HL-60 (cell line): Measurements from ENCODE around the gene MON2.

Experiments used
- POLR2AphosphoS5 ChIP-seq: IDR thresholded peaks from 2 replicates; pipeline ENCODE4 v1.6.1; 2012; ENCODE audit warnings: low read depth
- TF ChIP-seq, protein P1 (sequence below): IDR thresholded peaks from one replicate; pipeline ENCODE4 v1.5.1; 2011; ENCODE audit warnings: low read length, control low read depth, inconsistent platforms; ENCODE audit not compliant: insufficient read depth

DNA sequence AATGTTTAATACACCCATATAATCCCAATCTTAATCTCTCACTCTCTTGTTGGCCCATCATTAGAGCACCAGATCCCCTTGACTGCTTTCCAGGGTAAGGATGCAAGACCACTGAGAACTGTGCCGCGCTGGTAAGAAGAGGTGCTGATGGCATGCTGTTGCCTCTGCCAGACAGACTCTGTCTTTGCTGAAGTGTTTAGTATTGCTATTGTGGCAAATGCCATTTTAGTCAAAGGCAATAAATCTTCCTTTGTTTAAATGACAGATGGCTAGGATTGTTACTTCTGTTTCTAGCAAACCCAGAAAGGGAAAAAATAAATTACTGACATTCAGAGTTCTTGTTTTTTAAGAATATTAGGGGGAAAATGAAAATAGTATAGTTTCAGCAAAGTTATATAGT lies 152.3 kb downstream of the MON2 start:
- TF ChIP-seq, protein P1, sequence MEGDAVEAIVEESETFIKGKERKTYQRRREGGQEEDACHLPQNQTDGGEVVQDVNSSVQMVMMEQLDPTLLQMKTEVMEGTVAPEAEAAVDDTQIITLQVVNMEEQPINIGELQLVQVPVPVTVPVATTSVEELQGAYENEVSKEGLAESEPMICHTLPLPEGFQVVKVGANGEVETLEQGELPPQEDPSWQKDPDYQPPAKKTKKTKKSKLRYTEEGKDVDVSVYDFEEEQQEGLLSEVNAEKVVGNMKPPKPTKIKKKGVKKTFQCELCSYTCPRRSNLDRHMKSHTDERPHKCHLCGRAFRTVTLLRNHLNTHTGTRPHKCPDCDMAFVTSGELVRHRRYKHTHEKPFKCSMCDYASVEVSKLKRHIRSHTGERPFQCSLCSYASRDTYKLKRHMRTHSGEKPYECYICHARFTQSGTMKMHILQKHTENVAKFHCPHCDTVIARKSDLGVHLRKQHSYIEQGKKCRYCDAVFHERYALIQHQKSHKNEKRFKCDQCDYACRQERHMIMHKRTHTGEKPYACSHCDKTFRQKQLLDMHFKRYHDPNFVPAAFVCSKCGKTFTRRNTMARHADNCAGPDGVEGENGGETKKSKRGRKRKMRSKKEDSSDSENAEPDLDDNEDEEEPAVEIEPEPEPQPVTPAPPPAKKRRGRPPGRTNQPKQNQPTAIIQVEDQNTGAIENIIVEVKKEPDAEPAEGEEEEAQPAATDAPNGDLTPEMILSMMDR = no peak
- TF ChIP-seq POLR2AphosphoS5 = no peak
